B cell (primary cell): Measurements from ENCODE around the gene SIRT4. TPM values are rescaled to one million over a fixed set of nuclear protein-coding genes. Genes with fewer than 3 reads are reported as not detected.

ENCODE experiments used
- ATAC-seq: fragments of 200-7000 bp; cut with Tn5 transposase; one replicate; pipeline ENCODE4 v1.10.0; 2021; ENCODE audit warnings: low read depth, mild to moderate bottlenecking, moderate number of reproducible peaks, moderate library complexity
- CTCF ChIA-PET: fragments of 350-600 bp; sonication (Branson Sonifier 250); formaldehyde crosslinking; loops from one replicate; lab custom pipeline; 2021; ENCODE audit warnings: antibody characterized with exemption, inconsistent platforms; lab: Charles Lee
- POLR2A ChIA-PET: fragments of 350-600 bp; sonication (Branson Sonifier 250); formaldehyde crosslinking; loops from one replicate; lab custom pipeline; 2021; ENCODE audit warnings: antibody characterized with exemption; lab: Charles Lee
- DNase-seq: peaks from one replicate; pipeline ENCODE4 v3.0.0; 2013
- H2AFZ ChIP-seq: 2 replicates; pipeline ENCODE4 v1.6.1; 2012; ENCODE audit warnings: mild to moderate bottlenecking, low read depth, low read length; ENCODE audit not compliant: insufficient read depth, poor library complexity, severe bottlenecking
- H3K27ac ChIP-seq, 2 donors: 1 replicate in 1 of 2; 2 replicates in 1 of 2; pipeline ENCODE4 v1.5.1; 2012 to 2013; ENCODE audit warnings: low read length in 2 of 2, mild to moderate bottlenecking in 2 of 2, moderate library complexity in 1 of 2
- H3K27me3 ChIP-seq, 4 experiments: fragments of 200-600 bp in 1 of 4; sonication (generic) in 1 of 4; replicated peaks in 1 of 4; 1 replicate in 2 of 4; 2 replicates in 2 of 4; pipeline versions ENCODE4 v1.6.1 to v1.7.0; 2013 to 2016; ENCODE audit warnings: low read length in 3 of 4, mild to moderate bottlenecking in 2 of 4, mixed read lengths in 1 of 4, moderate library complexity in 1 of 4; ENCODE audit not compliant: insufficient read depth in 4 of 4, control insufficient read depth in 3 of 4; ENCODE audit errors: control extremely low read depth in 1 of 4
- H3K36me3 ChIP-seq, 2 experiments: replicated peaks in 1 of 2; 1 replicate in 1 of 2; 2 replicates in 1 of 2; pipeline versions ENCODE4 v1.6.1 to v1.7.1; 2013; ENCODE audit warnings: low read length in 1 of 2; ENCODE audit not compliant: insufficient read depth in 2 of 2, control insufficient read depth in 1 of 2; ENCODE audit errors: control extremely low read depth in 1 of 2, extremely low read depth in 1 of 2
- H3K4me1 ChIP-seq, 2 donors: fragments of 200-600 bp in 1 of 2; sonication (generic) in 1 of 2; 1 replicate in 1 of 2; 2 replicates in 1 of 2; pipeline versions ENCODE4 v1.5.1 to v1.6.1; 2013 to 2017; ENCODE audit warnings: low read length in 2 of 2; ENCODE audit not compliant: control insufficient read depth in 2 of 2, insufficient read depth in 2 of 2
- H3K4me2 ChIP-seq: replicated peaks from 2 replicates; pipeline ENCODE3; 2012; ENCODE audit warnings: mild to moderate bottlenecking, low read depth, low read length; ENCODE audit not compliant: poor library complexity, severe bottlenecking
- H3K4me3 ChIP-seq, 5 experiments: fragments of 200-600 bp in 1 of 5; sonication (generic) in 1 of 5; 1 replicate in 3 of 5; 2 replicates in 2 of 5; pipeline versions ENCODE4 v1.5.1 to v1.7.0; 2011 to 2016; ENCODE audit warnings: low read length in 4 of 5, mild to moderate bottlenecking in 4 of 5, low read depth in 2 of 5, control low read depth in 1 of 5, moderate library complexity in 1 of 5; ENCODE audit not compliant: insufficient read depth in 1 of 5; ENCODE audit errors: control extremely low read depth in 1 of 5, extremely low read depth in 1 of 5
- H3K79me2 ChIP-seq: fragments of 200-600 bp; sonication (generic); one replicate; pipeline ENCODE4 v1.6.0; 2016; ENCODE audit warnings: low read length; ENCODE audit not compliant: control insufficient read depth, insufficient read depth
- H3K9ac ChIP-seq: fragments of 200-600 bp; sonication (generic); 2 replicates; pipeline ENCODE4 v1.6.1; 2017; ENCODE audit warnings: mild to moderate bottlenecking, low read length, moderate library complexity
- H3K9me3 ChIP-seq, 3 donors: one replicate each; pipeline versions ENCODE4 v1.6.1 to v1.7.1; 2013; ENCODE audit warnings: low read length in 2 of 3; ENCODE audit not compliant: control insufficient read depth in 2 of 3, insufficient read depth in 1 of 3; ENCODE audit errors: control extremely low read depth in 1 of 3
- H4K20me1 ChIP-seq: 2 replicates; pipeline ENCODE4 v1.6.0; 2012; ENCODE audit warnings: mild to moderate bottlenecking, low read length; ENCODE audit not compliant: insufficient read depth, control insufficient read depth, poor library complexity, severe bottlenecking
- H3K27ac Mint-ChIP-seq: one replicate; pipeline ENCODE4 v1.8.0; 2021; ENCODE audit warnings: mixed read lengths
- H3K27me3 Mint-ChIP-seq: one replicate; pipeline ENCODE4 v1.8.0; 2021; ENCODE audit warnings: mixed read lengths
- H3K4me1 Mint-ChIP-seq: one replicate; pipeline ENCODE4 v1.8.0; 2021; ENCODE audit warnings: mixed read lengths
- H3K4me3 Mint-ChIP-seq: one replicate; pipeline ENCODE4 v1.8.0; 2021; ENCODE audit warnings: mixed read lengths
- H3K9me3 Mint-ChIP-seq: one replicate; pipeline ENCODE4 v1.8.0; 2022; ENCODE audit warnings: mixed read lengths; ENCODE audit not compliant: insufficient read depth
- EZH2 ChIP-seq: IDR thresholded peaks from 2 replicates; pipeline ENCODE4 v1.6.1; 2012; ENCODE audit warnings: borderline replicate concordance, low read depth, mild to moderate bottlenecking, moderate library complexity, low read length; ENCODE audit not compliant: insufficient read depth, poor library complexity, severe bottlenecking
- WGBS: methylation state at CpG from one replicate; pipeline ENCODE4 v1.1.5; 2013; ENCODE audit warnings: missing lambda C conversion rate; ENCODE audit not compliant: insufficient coverage; 5-methylcytosine and 5-hydroxymethylcytosine counted together
- intact Hi-C: fragments of 100-400 bp; cut with micrococcal nuclease; formaldehyde crosslinking; loops from one replicate; pipeline ENCODE4 v1.10.0; 2022
- polyA plus RNA-seq: library from polyadenylated mRNA; depleted of rRNA; stranded (reverse); fragments of >200 nt; gene quantifications from 2 replicates; pipeline ENCODE4 v1.2.3, GENCODE V29; 2012
- total RNA-seq, 2 donors: library from RNA; stranded (reverse); fragments of 120-200 nt in 1 of 2; gene quantifications; 1 replicate in 1 of 2; 2 replicates in 1 of 2; pipeline versions ENCODE4 v1.2.3 to v1.2.4, GENCODE V29; 2013 to 2022
- TF ChIP-seq, protein P1 (sequence below): fragments of 200-600 bp; IDR thresholded peaks from one replicate; pipeline ENCODE4 v1.8.0; 2022; ENCODE audit warnings: antibody characterized with exemption, mild to moderate bottlenecking

The SIRT4 gene
- total and polyA plus RNA-seq, 2 donors (not counting 1 experiment from before 2014, with no cell fraction given) = 1.5 to 4.8 TPM

DNA sequence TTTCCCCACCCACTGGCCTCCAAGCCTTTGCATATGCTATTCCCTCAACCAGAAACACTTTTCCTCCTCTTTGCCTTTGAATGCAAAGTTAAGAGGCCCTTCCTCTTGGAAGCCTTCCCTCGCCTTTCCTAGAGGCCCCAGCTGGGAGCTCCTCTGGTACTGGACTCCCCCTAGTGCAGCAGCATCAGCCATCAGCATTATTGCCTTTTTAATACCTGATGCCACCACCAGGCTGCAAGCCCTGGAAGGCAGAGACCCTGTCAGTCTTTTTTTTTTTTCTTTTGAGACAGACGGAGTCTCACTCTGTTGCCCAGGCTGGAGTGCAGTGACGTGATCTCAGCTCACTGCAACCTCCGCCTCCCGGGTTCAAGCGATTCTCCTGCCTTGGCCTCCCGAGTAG lies 44.6 kb downstream of the SIRT4 start:
- Histone ChIP-seq H3K79me2 (no peaks in the 10 kb centered on the region), H3K4me2 (no peak overlapping the region), H3K9ac (no peak overlapping the region), H4K20me1 (no peaks in the 10 kb centered on the region), H3K9me3 (no peaks in the 10 kb centered on the region), H3K36me3 (no peaks in the 10 kb centered on the region), H3K4me3 (no peak overlapping the region), H2AFZ (no peak overlapping the region), H3K4me1 (no peaks in the 10 kb centered on the region), H3K27me3 (peaks cover 0 to 9% (median 2%) of the 10 kb centered on the region in 4 experiments), H3K27ac (no peak overlapping the region)
- 87% methylated on average over 1 of the region's 7 CpGs for WGBS
- POLR2A ChIA-PET = interaction anchor here (0.7 kb wide), 1 partner anchor 8 kb away, joined by 3 read pairs; no protein-coding TSS in a partner anchor
- no peak overlapping the region for H3K27ac Mint-ChIP-seq
- DNase-seq (no peak), ATAC-seq (no peak)
- peaks cover 16% of the 10 kb centered on the region for H3K27me3 Mint-ChIP-seq
- H3K4me1 Mint-ChIP-seq = no peaks in the 10 kb centered on the region
- CTCF ChIA-PET = no interaction called here
- intact Hi-C loops = no loop called here
- no peak overlapping the region for H3K4me3 Mint-ChIP-seq
- TF ChIP-seq, protein P1, sequence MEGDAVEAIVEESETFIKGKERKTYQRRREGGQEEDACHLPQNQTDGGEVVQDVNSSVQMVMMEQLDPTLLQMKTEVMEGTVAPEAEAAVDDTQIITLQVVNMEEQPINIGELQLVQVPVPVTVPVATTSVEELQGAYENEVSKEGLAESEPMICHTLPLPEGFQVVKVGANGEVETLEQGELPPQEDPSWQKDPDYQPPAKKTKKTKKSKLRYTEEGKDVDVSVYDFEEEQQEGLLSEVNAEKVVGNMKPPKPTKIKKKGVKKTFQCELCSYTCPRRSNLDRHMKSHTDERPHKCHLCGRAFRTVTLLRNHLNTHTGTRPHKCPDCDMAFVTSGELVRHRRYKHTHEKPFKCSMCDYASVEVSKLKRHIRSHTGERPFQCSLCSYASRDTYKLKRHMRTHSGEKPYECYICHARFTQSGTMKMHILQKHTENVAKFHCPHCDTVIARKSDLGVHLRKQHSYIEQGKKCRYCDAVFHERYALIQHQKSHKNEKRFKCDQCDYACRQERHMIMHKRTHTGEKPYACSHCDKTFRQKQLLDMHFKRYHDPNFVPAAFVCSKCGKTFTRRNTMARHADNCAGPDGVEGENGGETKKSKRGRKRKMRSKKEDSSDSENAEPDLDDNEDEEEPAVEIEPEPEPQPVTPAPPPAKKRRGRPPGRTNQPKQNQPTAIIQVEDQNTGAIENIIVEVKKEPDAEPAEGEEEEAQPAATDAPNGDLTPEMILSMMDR = no peak
- TF ChIP-seq EZH2 = no peak
- H3K9me3 Mint-ChIP-seq = no peaks in the 10 kb centered on the region

DNA sequence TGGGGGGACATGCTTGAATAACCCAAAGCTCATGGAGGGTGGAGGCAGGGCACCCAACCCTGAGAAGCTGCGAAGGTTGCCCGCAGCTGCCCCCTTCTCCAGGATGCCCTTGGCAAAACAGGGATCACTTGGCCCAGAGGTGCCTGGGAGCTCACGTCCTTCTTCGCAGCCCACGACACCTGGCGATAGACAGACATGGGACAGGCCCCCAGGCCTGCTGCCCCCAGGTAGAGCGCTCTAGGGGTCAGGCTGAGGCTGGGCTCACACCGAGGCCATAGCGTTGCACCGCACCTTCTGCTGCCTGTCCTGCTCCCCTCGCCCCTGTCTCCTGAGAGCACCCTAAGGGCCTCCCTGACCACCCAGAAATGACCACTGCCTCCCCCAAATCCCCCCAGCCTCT lies 45.6 kb downstream of the SIRT4 start:
- H3K27me3 Mint-ChIP-seq = peaks cover 20% of the 10 kb centered on the region
- 86% methylated on average over 11 of the region's 11 CpGs for WGBS
- POLR2A ChIA-PET = no interaction called here

More for the DNA sequence above, 45.6 kb downstream of the SIRT4 start:
- Histone ChIP-seq H3K9ac (no peak overlapping the region), H3K4me3 (no peak overlapping the region), H2AFZ (no peak overlapping the region), H3K79me2 (no peaks in the 10 kb centered on the region), H4K20me1 (no peaks in the 10 kb centered on the region), H3K36me3 (no peaks in the 10 kb centered on the region), H3K4me1 (no peaks in the 10 kb centered on the region), H3K27me3 (peaks cover 0 to 9% (median 2%) of the 10 kb centered on the region in 4 experiments), H3K4me2 (no peak overlapping the region), H3K27ac (no peak overlapping the region), H3K9me3 (no peaks in the 10 kb centered on the region)
- DNase-seq (no peak), ATAC-seq (no peak)
- no peak overlapping the region for H3K27ac Mint-ChIP-seq
- CTCF ChIA-PET = interaction anchor here (0.6 to 2.0 kb wide), 2 partner anchors 9 to 204 kb away, joined by 3 to 7 read pairs; no protein-coding TSS in a partner anchor
- no peaks in the 10 kb centered on the region for H3K9me3 Mint-ChIP-seq
- no peak overlapping the region for H3K4me3 Mint-ChIP-seq
- intact Hi-C loops = no loop called here
- TF ChIP-seq EZH2 = no peak
- TF ChIP-seq, protein P1 = no peak
- H3K4me1 Mint-ChIP-seq = no peaks in the 10 kb centered on the region
